Activated naive CD8-positive, alpha-beta T cell treated with anti-CD3 and anti-CD28 coated beads, Interleukin-2, amount 50 U/mL, for 16 hours (primary cell): ENCODE measurements around the gene CNTNAP2.
"Not testable (repeated sequence)": the region's sequence is repeated elsewhere in the genome, so short reads cannot be mapped to it uniquely, and the experiment has no call there.

Source experiments
- DNase-seq: peaks from one replicate; pipeline ENCODE4 v3.0.0-alpha.2; 2020; ENCODE audit warnings: low read depth, low spot score

CNTNAP2 gene

DNA sequence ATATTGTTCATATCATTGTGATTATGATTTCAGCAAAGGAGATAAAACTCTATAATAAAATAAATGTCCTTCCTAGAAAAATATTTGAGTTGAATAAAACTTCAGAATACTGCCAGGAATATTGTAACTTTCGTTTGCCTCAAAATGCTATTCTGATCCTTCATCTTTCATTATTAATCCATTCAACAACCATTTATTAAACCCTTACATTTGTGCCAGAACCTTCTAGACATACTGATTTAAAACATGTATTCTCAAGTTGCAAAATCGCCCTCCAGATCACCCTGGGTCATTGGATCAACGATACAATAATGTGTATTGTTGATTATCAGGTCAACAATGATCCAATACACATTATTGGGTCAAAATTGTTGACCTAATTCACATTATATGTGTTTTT lies 759.8 kb downstream of the CNTNAP2 start:
- DNase-seq = no peak

DNA sequence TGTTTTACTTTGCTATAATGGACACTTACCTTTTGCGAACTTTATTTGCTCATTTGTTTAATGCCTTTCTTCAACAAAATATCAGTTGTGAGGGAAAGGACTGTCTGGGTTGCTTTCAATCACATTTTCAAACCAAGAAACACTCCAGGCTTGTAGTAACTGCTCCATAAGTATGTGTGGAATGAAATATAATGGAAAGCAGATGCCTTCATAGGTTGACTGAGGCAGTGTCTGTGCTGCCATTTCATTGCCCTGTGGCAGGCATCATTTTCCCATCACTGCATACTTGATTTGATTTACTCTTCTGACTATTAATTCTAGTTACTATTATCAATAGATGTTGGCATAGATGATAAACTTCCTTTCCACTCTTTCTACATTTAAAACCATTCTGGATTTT lies 762.3 kb downstream of the CNTNAP2 start:
- DNase-seq = no peak

DNA sequence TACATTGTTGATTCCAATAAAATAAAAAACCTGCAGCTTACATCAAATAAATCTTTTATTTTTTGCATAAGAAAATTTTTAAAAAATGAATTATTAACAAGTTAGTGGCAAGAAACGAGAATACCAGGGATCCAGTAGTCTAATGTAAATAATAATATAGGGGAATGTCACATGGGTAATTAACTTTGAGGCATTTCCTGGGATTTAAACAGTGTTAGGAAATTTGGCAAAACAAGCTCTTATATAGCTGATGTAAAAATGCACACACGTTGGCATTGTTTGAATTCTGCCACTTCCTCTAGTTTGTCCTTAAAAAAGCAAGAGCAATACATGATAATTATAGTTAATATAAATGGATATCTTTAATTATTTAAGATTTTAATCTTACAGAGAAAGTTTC lies 768.6 kb downstream of the CNTNAP2 start:
- no peak for DNase-seq

DNA sequence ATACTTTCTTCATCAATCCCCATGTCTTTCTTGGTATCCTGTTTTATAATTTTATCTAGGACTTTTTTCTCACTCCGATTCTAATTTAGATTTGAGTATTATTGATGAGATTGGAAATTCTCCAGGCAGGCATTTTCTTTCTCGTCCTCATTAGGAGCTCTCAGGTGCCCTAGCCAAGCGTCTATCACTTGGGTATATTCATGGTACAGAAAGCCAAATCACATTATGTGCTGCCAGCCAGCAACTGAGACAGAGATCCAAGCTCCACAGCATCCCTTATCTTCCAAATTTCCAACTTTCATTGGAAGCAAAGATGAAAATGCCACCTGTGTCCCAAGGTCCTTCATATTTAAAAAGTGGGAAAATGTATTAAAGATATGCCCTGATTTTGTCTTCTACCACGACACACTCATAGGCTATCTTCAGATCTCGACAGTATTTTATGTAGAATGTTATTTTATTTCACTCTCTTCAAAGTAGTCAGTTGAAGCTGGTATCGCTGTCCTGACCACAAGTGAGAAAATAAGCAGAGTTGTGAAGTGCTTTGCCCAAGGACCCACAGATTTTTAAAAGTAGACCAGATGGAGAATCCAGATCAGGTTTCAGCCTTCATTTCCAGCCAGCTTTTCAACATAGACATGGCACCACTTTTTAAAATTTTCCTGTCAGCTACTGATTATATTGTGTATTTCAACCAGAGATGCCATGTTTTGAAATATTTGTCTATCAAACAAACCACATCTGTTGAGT lies 773.4 kb downstream of the CNTNAP2 start:
- no peak for DNase-seq

DNA sequence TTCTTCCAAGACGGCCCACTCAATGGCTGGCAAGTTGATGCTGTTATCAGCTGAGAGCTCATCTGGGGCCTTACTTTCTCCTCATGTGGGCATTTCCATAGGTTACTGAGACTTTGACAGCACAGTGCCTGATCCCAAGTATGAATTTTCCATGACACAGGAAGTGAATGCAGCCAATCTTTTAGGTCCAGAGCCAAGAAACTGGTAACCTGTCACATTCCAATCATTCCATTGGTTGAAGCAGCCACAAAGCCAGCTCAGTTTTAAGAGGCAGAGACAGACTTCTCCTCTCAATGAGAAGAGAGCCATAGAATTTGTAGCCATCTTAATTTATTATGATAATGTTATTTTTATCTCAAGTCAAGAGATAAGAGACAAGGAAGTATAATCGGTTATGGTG lies 775.5 kb downstream of the CNTNAP2 start:
- no peak for DNase-seq

DNA sequence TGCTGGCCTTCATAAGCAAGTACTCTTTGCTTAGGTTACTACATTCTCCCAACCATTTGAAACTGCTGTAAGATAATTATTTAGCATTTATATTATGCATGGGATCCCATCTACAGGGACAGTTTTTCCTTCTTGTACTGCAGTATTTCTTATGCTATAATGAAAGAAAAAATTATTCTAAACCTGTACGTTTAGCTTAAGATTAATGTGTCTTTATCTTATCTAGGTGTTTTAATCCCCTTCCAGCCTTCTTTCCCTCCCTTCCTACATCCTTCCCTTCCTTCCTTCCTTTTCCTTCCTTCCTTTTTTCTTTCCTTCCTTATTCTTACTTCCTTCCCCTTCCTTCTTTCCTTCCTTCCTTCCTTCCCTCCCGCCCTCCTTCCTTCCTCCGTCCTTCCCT lies 778.3 kb downstream of the CNTNAP2 start:
- DNase-seq = no peak

DNA sequence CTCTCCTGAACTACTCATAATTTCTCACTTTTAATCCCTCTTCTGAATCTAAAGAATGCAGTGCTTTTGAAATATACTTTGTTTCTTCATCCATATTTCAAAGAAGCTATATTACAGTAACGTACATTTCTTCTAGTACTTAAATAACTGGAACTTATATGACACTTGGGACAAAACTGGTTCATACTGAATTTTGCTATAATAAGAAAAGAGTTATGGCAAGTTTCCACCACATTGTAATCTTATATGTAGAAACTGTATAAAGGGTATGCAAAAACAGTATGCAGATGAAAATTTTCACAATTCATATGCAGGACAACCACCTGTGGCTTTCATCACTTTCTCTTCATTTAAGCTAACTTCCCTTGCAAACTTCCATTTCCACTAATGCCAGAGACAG lies 785.7 kb downstream of the CNTNAP2 start:
- DNase-seq = no peak

DNA sequence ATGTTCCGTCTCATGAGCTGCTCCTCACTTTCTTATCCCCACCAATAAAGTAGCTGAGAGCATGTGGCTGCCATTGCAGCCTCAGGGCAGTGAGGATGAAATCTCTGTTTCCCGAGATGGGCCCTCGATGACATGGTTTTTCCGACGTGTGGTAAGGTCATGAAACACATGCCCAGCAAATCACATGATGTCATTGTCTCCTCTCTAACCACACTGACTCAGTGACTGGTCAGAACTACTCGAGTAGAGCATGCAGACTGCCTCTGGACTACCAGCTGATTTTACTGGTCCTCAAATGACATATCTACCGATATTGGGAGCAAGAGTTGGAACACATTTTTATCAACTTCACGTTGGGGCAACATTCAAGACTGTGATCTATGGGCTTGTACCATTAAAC lies 786.1 kb downstream of the CNTNAP2 start:
- DNase-seq = no peak

DNA sequence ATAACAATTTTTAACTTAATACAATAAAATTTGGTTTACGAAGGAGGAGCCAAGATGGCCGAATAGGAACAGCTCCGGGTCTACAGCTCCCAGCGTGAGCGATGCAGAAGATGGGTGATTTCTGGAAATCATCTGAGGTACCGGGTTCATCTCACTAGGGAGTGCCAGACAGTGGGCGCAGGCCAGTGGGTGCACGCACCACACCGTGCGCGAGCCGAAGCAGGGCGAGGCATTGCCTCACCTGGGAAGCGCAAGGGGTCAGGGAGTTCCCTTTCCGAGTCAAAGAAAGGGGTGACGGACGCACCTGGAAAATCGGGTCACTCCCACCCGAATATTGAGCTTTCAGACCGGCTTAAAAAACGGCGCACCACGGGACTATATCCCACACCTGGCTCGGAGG lies 789.1 kb downstream of the CNTNAP2 start:
- DNase-seq = not testable (repeated sequence)

DNA sequence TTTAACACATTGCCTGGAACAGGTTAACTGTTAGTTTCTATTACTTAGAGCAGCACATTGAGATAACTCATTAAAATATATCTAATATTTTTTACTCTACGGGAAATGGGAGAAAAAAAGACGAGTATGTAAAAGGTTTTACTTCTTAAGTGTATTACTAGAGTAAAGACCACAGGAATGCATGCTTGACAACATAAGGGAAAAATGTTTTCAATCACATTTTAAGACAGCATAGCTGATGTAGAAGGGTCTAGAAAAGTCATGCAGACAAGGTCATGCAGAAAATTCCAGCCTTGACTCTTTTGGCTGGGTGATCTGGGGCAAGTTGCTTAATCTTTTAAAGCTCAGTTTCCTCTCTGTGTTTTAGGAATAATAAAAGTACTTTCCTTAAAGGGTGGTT lies 806.2 kb downstream of the CNTNAP2 start:
- DNase-seq = no peak

DNA sequence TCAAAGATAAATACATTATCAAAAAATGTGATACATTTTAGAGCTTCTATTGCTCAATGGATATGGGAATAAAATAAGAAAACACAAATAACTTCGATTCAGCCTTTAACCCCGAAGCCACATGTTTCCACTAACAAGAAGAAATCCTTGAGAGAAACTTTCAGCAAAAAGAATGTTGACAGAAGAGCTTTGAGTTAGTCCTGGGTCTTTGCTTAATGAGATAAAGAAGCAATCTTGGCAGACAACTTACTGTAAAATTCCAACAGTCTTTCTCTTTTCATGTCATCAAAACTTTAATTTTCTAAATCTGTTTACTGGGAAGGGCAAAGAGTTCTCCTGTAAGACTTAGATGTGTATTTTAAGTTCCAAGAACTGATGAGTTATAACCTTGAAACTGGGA lies 810.2 kb downstream of the CNTNAP2 start:
- DNase-seq = no peak

DNA sequence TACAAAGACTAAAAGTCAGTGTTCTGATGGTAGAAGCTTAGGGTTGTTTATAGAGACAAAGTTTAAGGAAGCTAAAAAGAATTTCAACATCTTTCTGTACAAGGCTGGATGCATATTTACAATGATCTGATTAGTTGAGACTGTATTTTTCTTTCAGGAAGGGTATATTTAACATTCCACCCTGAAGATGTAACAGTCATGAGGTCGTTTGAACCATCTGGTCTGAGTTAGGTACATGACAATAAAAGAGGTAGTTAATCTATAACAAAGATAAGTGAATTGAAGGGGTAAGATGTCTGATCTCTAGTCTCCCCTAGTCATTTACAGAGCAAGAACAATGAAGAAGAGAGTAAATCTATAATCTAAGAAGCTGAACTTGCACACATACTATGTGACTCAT lies 821.2 kb downstream of the CNTNAP2 start:
- DNase-seq = no peak

DNA sequence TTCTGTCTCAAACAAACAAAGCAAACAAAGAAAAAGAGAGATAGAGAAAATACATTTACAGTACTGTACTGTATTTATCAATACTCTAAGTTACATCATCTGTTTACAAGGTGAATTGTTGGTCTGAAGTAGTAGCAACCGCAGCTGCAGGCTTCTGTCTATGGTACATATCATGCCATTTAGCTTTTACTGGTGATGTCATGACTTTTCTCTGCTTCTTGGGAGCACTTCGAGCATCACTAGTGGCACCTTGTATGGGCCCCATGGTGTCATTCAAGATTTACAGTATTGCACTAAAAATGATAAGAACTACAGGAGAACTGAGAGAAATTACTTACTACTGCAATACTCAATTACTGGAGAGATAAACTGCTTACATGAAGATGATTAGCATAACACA lies 826.9 kb downstream of the CNTNAP2 start:
- DNase-seq = no peak

DNA sequence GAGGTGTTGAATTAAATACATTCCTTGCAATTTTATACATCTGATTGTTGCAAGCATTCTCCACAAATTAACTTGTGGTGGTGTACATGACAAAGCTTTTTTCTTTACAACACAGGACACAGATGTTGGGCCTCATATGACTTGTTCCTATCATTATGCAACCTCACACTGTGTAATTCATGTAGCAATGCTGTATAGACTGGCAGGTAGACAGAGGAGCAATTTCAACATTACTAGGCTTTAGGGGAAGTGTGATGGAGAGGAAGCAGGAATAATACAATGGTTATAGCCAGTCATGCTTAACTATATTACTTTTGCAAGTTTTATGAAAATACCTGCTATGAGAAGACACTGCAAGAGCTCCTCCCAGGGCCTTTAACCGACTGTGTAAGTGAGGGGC lies 832.1 kb downstream of the CNTNAP2 start:
- DNase-seq = no peak

DNA sequence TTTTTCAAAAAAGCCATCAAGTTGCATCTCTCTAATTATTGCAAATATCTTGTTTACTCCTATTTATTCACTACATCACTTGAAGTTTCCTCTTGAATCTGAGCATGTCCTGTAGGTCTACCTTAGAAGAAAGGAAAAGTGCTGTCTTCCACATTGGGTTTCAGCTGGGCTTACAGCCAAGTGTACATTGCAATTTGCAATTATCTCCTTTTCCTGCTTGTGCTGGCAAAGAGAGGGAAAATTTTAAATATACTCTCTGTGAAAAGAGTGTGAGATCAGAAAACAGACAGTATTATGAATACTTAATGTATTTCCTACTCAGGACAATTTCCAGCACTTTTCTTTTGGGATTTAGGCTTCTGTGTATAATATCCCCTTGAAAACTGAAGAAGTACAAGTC lies 839.7 kb downstream of the CNTNAP2 start:
- no peak for DNase-seq

DNA sequence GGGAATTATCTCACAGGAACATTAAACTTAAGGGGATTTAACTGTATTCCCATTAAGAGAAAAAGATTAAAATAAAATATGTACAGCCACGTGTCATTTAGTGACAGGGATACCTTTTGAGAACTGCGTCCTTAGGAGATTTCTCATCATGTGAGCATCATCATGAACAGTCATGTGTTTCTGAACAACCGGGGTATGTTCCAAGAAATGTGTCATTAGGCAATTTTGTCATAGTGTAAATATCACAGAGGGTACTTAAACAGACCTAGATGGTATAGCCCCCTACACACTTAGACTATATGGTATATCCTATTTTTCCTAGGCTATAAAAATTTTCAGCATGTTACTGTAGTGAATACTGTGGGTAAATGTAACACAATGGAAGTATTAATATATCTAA lies 840.3 kb downstream of the CNTNAP2 start:
- DNase-seq = no peak

DNA sequence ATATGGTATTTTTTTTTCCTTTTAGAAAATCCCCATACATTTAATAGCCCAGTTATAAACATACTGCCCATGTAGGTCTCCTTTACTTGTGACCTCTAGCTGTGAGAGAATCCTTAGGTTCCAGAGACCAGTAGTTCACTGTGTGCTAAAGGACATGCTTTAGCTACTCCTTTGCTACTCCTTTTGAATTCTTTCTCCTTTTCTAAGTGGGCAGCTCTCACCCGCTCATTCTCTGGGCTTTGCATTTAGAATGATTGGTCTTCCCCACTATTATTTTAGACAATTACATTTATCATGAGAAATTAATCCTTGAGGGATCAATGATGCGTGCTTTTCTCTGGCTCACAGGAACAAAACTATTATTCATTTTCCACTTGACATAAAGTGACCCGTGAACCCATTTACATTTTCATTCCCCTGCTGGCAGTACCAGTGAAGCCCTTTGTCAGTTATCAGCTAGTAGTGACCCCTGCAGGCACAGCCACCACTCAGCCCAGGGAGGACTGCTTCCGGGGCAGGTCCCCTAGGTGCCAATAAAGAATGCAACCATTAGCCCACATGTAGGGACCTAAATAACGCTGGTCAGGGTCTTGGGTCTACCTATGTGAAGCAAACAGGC lies 844.3 kb downstream of the CNTNAP2 start:
- no peak for DNase-seq

DNA sequence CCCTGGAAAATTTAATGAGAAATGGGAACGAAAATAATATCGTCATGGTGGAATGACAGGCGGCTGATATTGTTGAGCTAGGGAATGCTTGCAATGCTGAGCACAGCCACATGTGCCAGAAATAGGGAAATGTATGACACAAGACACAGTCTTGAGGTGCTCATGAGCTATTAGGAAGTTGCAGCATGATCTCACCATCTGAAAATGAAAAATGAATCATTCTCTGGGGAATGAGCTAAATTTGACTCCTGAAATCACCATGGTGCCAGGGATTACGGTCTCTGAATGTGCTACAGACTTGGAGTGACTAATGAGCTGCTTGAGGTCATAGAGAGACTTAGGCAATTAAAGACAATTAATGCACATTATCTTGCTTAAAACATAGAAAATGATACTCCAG lies 845.0 kb downstream of the CNTNAP2 start:
- DNase-seq = no peak

DNA sequence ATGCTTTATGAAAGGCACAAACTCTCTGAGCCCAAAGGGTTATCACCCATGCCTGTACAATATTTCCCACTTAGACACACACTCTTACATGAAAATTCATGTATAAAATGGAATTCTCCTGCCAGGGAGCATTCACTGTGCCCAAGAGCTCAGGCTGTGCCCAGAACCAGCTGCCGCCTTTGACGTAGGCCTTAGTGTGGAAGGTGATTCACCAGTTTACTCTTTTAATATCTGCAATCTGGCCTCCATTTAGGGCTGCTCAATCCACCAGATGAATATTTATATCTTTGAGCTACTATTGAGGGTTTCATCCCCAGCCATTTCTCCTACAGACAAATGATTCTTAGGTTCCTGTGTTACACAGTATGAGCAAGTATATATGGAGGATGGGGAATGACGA lies 849.7 kb downstream of the CNTNAP2 start:
- DNase-seq = no peak

DNA sequence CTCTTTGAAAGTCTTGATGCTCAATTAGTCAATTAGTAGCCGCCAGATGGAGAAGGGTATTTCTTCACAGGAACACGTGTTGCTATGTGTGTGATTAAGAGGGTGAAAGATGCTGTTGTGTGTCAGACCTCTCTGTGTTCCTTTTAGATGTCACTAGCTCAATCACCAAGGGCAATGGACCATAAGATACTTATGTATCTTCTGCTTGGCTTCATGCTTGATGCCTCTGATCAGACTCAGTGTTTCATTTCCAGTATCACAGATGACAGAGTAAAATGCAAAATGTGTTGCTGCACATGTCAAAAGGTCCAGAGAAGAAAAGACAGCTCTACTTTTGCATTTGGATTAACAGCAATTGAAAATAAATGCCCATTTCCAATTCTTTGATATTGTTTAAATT lies 865.9 kb downstream of the CNTNAP2 start:
- DNase-seq = no peak

DNA sequence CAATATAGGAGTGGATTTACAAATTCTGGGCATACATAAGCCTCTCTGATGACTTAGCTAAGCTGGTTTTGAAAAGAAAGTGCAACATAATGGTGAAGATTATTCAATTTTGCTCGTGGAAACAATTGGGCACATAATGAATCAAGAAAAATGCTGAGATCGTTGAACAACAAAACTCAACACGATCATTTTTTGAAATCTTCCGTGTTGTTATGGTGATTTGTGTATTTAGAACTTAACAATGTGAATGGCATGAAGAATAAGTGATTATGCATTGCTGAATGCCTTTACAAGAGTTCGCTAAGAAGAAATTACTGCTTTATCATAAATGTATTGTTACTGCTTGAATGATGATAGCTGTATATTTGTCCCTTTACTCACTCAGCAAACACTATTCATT lies 875.0 kb downstream of the CNTNAP2 start:
- DNase-seq = no peak

DNA sequence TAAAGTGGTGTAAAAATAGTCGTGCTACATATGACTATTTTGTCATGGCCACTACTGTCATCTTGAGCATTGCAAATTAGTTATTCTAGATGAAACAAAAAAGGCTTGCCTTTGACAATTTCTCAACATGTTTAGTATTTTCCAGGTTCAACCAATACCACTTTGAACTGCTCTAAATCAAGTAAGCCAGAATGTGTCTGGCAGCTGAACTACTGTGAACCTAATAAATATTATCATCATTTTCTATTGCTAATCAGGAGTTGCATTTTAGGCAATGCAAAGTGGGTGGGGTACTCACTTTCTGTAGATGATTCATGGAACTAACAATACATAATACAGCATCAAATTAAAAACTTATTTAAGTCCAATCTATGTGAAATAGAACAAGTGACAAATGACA lies 877.2 kb downstream of the CNTNAP2 start:
- no peak for DNase-seq

DNA sequence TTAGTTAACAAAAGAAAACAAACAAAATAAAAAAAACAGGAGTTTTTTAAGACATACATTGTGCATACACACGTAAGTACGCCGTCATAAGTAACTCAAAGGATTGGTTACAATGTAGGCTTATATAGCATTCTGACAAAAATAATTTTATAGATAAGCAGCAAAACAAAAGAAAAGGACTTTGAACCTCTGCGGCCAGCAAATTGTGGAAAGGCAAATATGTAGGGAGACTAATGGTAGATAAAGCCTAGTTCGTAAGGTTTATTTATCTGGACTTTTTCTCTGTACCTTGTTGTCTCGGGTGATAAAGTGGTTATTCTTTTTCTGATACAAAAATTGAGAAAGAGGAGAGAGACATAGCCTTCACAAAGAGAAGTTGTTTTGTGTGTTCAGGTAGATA lies 891.9 kb downstream of the CNTNAP2 start:
- no peak for DNase-seq

DNA sequence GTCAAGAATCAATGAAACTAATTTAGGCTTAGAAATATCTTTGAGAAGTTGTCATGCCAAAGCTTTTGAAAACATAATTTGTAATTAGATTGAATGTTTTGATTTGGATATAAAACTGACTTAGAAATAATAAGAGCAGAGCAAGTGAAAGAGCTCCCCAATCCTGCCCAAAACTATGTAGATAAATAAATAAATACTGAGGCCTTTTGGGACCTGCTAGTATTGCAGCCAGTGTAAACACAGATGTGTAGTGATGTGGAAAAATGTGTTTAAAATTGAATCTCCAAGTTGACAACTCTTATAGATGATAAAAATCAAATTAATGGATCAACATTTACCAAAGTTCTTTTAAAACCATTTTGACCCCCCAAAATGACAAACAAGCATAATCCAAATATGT lies 896.1 kb downstream of the CNTNAP2 start:
- DNase-seq = no peak
